GM21360 (cell line): ENCODE measurements around the gene CUX1.
"Not testable (repeated sequence)": the region's sequence is repeated elsewhere in the genome, so short reads cannot be mapped to it uniquely, and the experiment has no call there.

ENCODE experiments used
- ATAC-seq: cut with Tn5 transposase; IDR thresholded peaks from one replicate; pipeline ENCODE4 v1.9.1; 2021; ENCODE audit warnings: mild to moderate bottlenecking, moderate library complexity; ENCODE audit not compliant: unreplicated experiment

Gene CUX1

DNA sequence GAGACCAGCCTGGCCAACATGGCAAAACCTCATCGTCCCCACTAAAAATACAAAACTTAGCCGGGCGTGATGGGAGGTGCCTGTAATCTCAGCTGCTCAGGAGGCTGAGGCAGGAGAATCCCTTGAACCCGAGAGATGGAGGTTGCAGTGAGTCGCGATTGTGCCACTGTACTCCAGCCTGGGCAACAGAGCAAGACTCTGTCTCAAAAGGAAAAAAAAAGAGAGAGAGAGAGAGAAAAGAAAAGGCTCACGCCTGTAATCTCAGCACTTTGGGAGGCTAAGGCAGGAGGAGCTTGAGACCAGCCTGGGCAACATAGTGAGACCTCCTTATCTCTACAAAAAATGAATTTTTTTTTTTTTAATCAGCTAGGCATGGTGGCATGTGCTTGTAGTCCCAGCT is 157.6 kb downstream of the CUX1 start:
- ATAC-seq = no peak

DNA sequence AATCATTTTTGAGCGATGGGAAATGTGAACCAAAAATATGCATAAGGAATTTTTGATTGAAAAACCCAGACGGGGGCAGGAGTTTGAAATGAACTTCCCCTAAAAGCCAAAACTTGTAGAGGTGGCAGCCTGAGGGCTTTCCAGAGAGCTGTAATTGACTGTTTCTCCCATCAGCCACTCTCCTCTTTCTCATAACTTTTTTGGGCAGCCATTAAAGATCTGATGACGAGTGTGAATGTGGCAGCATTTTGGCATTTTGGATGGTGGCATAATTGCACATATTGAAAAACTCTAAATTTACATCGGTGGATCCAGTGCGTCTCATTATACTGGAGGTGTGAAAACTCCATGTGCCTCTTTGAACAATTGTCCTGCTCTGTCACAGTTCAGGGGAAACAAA is 159.0 kb downstream of the CUX1 start:
- no peak for ATAC-seq

DNA sequence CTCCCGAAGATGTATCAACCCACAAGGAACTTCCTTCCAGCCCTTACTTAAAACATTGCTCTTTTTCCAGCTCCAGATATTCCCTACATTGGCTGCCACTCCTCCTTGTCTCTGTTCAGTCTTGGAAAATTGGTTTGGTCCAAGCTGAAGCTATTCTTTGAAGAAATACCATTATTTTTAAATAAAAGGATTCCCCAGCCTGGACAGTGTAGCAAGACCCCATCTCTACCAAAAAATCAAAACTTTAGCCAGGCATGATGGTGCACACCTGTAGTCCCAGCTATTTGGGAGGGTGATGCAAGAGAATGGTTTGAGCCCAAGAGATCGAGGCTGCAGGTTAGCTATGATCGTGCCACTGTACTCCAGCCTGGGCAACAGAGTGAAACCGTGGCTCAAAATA is 159.8 kb downstream of the CUX1 start:
- no peak for ATAC-seq

DNA sequence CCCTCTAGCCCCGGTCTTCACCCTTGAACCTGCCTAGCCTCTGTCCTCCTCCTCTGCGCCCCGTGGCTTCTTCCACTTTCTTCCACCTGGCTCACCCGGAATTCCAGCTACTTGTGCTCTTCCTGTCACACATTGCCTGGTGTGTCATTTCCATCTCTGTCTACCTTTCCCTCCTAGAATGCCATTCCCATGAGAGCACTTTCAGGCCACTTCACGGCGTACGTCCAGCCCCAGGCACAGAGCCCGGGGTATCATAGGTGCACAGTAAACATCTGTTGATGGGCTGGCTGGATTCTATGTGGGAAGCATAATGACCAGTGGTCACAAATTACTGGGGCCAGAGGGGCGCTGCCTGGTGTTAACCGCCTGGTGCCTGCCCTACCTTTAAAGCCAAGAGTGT is 161.3 kb downstream of the CUX1 start:
- no peak for ATAC-seq

DNA sequence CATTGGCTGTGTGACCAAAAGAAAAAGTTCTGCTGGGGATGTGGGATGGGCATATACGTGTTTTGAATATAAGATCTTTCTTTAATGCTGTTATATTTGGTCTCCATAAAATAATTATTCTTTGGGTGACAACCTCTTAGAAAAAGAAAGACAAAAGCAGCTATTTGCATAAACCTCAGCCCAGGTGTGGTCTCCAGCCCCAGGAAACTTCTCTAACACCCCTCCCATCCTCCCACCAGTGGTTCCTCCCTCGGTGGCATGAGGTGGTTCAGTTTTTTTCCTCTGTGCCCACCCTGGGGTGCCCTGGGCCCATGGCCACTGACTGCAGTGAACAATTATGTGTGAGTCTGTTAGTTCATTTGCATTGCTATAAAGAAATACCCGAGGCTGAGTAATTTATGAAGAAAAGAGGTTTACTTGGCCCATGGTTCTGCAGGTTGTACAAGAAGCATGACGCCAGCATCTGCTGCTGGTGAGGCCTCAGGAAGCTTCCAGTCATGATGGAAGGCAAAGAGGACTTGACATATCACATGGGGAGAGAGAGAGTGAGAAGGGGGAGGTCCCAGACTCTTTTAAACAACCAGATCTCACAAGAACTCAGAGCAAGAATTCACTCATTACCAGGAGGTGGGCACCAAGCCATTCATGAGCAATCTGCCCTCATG is 165.9 kb downstream of the CUX1 start:
- ATAC-seq = no peak

DNA sequence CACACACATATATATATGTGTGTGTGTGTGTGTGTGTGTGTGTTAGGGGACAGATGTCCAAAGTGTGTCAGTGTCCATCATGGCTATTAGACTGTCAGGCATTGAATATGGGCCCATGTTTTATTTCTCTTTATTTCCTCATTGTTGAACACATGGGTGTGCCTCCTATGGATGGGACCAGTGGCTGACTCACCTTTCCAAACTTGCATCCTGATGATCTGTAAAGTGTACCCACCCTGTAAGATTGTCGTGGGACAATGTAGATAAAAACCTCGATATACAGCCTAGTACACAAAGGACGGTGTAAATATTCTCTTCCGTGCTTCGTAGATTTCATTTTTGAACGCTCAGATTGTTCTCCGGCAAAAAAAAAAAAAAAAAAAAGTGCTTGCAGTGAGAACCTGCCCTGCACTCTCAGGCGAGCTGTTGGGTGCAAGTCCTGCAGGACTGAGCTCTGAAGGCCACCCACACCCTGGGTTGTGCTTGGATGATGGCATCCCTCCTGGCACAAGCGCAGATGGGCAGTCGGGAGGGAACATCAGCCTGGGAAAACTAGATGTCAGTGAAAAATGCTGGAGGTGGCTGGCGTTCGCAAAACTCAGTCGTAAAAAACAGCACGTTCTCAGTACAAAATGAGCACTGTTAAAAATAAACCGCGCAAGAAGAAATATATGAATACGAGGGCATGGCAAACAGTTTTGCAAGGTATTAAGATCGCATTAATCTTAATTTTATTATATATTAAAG is 166.9 kb downstream of the CUX1 start:
- ATAC-seq = no peak

DNA sequence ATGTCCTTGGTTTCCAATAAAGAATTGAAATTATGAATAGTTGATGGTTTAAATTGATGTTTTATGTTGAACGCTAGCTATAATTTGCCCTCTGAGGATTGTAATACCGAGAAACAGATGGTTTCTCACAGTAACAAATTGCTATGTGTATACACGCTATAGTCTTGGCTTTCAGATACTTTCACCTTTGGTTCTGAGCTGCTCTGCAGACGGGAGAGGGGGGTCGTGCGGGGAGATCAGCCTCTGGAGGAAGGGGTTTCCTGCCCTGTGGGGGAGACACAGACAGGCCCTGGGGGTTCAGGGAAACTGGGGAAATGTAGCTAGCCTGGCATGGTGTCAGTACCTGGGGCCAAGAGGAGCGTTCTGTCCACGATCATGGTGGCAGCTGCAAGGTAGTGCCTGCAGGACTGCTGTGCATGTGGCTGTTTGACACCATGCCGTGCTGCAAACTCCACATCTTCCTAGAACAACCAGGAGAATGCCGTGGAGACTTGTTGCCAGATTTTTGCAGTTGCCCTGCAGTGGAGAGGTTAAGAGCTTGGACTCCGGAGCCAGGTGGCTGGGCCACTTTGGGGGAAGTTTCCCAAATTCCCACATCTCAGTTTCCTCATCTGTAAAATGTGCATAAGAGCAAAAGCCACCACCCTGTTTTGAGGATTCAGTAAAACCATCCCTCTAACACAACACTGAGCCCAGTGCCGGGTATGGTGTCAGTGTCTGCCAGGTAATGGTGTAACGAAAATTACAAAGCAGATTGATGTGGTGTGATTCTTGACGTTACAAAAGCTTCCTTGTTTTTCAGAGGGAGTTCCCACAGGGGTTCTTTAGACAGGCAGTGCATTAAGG is 167.9 kb downstream of the CUX1 start:
- ATAC-seq = no peak

DNA sequence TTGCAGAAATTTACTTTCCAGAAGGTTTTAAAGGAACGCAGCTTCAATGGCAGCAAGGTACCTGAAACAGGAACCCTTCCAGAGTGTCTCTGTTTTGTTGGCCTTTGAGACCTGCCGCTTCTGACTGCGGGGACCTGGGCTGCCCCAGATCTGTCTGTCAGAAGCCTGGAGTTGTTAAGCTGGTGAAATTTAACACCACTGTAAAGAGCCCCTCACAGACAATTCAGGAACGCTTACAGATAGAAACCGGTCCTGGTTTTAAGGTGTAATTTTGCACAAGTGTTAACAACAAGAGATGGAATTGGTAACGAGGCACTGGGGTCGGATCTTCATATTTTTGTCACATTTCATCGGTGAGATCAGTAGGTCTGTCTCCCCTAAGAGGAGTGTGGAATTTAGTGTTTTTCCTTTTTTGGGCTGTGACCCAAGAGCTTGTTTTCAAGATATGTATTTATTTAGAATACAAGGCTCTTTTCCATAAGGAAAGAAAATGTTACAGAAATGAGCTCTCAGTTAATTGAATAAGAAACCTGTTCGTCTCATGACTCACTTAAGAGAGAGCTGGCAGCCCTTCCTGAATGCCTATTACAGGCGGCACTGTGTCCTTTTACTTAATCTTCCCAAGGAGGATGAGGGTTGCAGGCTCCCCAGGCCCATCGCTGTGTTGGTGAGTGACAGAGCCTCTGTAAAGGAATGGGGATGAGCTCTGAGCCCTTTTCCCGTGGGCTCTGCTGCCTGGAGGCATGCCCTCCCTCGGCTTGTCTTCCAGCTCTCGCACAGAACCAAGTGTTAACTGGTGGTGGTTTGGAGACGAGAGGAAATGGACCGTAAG is 168.7 kb downstream of the CUX1 start:
- no peak for ATAC-seq

DNA sequence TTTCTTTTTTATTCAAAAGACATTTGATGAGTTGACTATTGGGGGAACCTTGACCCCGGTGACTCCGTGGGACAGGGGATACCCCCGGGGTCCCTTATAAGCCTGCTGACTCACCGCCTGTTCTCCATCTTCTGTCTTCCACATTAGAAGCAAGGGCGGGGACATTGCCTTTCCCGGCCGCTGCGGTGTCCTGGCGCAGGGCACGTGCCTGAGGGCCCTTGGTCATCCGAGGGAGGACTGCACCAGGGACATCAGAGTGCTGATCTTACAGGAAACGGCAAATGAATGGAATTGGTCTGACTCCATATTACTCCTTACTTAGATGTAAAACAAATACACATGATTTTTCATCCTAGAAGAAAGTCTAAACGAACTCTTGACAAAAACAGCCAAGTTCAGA is 170.1 kb downstream of the CUX1 start:
- ATAC-seq = no peak

DNA sequence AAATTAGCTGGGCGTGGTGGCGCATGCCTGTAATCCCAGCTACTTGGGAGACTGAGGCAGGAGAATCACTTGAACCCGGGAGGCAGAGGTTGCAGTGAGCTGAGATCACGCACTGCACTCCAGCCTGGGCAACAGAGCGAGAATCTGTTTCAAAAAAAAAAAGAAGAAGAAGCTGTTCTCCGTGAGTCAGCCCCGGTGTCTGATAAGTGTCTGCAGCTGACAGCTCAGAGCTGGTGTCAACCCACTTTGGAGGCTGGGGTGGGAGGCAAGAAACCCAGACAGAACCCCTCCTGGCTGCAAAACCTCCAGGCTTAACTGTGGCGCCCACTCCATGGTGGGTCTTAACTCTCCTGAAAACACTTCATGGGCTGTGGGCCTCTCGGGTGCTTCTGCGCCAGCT is 170.6 kb downstream of the CUX1 start:
- ATAC-seq = not testable (repeated sequence)

DNA sequence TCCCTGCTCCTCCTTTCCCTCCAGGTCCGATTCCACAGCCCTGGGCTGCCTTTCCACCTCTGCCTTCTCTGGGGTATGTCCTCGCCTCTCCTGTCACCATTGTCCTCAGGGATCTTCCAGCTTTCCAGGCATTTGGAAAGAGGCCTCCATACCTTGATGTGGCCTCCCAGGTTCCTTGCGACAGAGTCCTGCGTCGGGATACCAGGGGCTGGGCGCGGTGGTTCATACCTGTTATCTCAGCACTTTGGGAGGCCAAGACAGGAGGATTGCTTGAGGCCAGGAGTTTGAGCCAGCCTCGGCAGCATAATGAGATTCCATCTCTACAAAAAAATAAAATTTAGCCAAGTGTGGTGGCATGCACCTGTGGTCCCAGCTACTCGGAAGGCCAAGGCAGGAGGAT is 171.1 kb downstream of the CUX1 start:
- ATAC-seq = no peak

DNA sequence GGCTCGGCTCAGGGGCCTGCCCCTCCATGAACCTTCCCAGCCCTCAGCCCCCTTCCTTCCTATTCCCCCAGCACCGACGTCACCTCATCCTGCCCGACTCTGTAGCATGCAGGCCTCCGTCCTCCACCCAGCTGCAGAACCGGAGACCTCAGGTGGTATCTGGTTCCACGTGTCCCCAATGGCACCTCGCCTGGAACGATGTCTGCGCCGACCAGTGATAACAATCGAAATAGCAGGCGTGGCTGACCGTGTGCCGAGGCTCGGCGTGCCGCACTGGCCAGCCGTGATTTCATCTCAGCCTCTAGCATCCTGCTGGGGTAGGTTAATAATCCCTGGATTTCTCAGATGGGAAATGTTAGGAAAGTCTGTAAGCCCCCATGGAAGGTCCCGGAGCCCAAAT is 171.7 kb downstream of the CUX1 start:
- ATAC-seq = no peak

DNA sequence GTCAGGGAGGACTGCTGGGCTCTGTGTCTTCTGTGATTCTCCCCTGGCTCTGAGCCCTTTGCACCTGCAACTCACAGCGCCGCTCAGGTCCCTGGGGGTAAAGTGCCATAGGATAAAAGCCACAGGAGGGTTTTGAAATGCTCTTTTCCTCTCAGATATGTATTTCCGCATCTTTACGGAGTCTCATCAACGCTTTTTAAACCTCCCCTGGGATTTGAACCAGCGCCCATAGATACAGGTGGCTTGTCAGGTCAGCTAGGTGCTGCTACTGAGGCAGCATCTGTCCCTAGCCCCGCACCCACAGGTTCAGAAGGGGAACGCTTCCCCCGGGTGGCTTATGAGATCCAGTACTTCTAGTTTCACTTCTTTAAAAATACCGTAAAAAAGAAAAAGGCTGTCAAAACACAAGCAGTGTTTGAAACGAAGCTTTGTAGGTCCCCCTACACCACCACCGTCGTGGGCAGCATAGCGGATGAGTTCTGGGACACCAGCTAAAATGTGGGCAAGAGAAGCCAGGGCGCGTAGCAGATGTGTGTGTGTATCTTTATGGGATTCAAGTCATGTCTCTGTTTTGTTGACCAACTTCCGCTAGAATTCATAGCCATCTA is 173.5 kb downstream of the CUX1 start:
- peak; percentile 78 for ATAC-seq

DNA sequence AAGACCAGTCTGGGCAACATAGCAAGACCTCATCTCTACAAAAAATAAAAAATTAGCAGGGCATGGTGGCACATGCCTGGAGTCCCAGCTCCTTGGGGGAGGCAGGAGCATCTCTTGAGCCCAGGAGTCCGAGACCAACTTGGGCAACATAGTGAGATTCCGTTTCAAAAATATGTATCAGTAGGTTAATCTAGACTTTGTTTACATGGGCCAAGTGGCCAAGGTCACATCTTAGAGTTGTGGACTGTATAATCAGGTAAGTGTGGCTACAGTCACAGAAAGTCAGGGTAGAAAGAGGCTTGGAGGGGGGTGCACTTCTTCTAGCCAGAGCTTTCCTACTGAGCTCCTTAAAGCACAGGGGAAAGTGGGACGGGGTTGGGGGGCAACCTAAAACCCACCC is 174.4 kb downstream of the CUX1 start:
- no peak for ATAC-seq

DNA sequence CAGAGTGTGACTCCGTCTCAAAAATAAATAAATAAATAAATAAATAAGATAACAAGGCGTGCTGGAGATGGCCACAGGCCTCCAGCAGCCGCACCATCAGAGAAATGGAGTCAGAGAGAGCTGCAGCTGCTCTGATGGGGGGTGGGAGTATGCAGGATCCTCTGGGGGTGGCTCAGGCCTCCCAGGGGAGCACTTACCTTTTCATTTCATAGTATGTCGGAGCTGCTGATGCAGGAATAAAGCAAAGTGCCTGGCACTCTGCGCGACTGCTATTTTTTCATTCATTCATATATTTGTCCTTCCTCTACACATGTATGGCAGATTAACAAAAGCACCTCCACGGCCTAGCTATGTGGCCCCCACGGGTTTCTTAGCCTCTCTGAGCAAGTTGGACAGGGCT is 175.9 kb downstream of the CUX1 start:
- no peak for ATAC-seq

DNA sequence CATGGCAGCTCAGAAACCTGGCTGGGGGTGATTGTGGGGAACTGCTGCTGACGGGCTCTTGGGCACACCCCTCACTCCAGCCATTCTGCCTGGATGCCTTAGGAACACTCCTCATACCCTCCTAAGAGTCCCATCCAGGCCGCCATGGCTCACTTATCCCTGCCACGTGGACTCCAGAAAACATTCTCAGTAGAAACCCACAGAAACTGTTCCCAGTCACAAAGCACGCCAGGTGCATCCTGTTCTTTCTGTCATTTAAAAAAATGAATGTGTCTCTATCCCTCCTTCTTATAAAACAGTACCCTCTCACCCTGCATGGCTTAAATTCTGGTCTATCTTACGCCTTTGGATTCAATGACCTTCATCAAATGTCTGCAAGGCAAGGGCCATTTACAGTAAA is 177.7 kb downstream of the CUX1 start:
- no peak for ATAC-seq

DNA sequence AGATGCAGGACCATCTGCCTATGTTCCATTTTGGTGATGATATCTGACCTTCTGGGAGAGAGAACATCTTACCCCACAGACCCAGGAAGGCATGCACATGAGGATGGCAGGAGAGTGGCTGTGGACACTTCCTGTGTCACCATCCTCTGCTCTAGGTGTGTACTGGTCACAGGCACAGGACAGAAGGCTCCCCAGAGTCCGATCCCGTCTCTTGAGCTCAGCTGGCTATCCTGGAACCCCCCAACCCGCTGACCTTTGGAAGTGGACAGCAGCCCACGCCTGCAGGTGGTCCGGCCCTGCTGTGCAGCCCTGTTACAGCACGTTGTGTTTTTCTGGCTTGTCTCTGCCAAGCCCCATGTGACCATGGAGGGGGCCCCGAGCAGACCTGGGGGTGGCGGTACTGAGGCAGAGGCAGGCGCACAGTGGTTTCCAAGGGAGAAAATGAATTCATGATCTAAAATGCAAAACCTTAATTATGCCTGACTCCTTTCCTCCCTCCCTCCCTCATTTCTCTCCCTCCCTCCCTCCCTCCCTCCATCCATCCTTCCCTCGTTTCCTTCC is 178.8 kb downstream of the CUX1 start:
- no peak for ATAC-seq

DNA sequence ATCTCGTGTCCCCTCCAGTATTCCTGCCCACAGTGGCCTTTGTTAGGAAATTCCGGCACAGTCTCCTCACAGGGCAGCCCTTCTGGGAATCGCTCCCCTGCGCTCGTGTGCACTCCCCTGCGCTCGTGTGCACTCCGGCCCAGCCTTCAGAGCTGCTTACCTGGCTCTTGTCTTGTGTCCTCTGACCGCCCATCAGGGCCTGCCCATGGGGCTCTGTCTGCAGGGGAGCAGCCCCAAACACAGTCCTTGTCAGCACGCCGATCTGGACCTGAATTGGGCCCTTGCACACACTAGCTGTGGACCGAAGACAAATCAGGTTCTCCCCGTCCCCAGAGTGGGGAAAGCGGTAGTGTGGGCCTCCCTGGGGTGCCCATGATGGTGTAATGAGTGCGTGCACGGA is 179.4 kb downstream of the CUX1 start:
- ATAC-seq = no peak

DNA sequence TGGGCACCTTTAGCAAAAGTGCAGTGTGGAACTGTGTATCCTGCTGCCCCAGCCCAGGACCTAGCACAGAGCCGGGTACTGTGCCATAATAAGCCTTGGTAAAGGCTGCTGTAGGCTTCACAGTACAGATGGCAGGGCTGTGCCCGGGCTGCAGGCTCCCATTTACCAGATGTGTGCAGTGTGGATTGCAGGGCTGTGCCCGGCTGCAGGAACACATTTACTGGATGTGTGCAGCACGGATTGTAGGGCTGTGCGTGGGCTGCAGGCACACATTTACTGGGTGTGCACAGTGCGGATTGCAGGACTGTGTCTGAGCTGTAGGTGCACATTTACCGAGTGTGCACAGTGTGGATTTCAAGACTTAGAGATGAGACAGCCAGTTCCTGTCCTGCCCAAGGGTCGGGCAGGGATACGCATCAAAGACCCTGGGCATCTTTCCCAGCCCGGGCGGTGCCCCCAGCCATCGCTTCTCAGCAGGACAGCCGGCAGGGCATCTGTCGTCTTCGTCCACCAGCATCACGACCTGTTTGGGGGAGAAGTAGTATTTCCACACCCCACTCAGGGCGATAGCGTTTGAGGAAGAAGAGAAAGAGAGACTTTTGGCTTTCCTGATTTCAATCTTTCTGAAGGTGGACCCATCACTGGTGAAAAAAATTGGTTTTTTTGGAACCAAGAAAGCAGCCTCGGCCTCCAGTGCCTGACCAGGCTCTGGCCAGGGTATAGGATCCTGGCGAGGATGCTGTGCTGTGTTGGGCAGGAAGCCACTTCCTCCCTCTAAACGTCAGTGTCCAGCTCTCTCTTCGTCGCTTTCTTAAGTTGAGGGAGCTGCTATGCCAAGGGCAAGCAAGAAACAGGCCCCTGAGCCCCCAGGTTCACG is 180.8 kb downstream of the CUX1 start:
- no peak for ATAC-seq
